Central memory CD8-positive, alpha-beta T cell (primary cell): ENCODE results near the gene DOCK8.
"Not testable (repeated sequence)": the region's sequence is repeated elsewhere in the genome, so short reads cannot be mapped to it uniquely, and the experiment has no call there.

Source experiments
- ATAC-seq: fragments of 150-1000 bp; cut with Tn5 transposase; replicated peaks from 2 replicates; pipeline ENCODE4 v1.10.0; 2022; ENCODE audit warnings: mild to moderate bottlenecking, moderate FRiP score, moderate number of reproducible peaks; ENCODE audit not compliant: poor library complexity, severe bottlenecking; ENCODE audit errors: extremely low read depth
- DNase-seq, 2 donors: peaks; one replicate each; pipeline ENCODE4 v3.0.0; 2021; ENCODE audit warnings: low spot score in 2 of 2
- H3K27ac Mint-ChIP-seq: one replicate; pipeline ENCODE4 v1.8.0; 2022; ENCODE audit warnings: low read depth, mild to moderate bottlenecking, moderate library complexity, mixed read lengths
- H3K27me3 Mint-ChIP-seq: one replicate; pipeline ENCODE4 v1.8.0; 2022; ENCODE audit warnings: mixed read lengths
- H3K36me3 Mint-ChIP-seq: one replicate; pipeline ENCODE4 v1.8.0; 2022; ENCODE audit warnings: mild to moderate bottlenecking, moderate library complexity, mixed read lengths; ENCODE audit not compliant: insufficient read depth
- H3K4me1 Mint-ChIP-seq: one replicate; pipeline ENCODE4 v1.8.0; 2022; ENCODE audit warnings: mixed read lengths
- H3K4me3 Mint-ChIP-seq: one replicate; pipeline ENCODE4 v1.8.0; 2022; ENCODE audit warnings: mild to moderate bottlenecking, moderate library complexity, mixed read lengths
- H3K9me3 Mint-ChIP-seq: one replicate; pipeline ENCODE4 v1.8.0; 2022; ENCODE audit warnings: mixed read lengths

DOCK8 gene

GRCh38 chr9:233708-234107 lies 19.0 kb downstream of the DOCK8 start:
- H3K27ac Mint-ChIP-seq, ATAC-seq, H3K4me3 Mint-ChIP-seq, H3K27me3 Mint-ChIP-seq, H3K36me3 Mint-ChIP-seq, H3K9me3 Mint-ChIP-seq, DNase-seq: not testable (repeated sequence)
- peaks cover 15% of the 10 kb centered on the region for H3K4me1 Mint-ChIP-seq

- Mint-ChIP-seq H3K27me3 (no peaks in the 10 kb centered on the region), H3K4me1 (peaks cover 15% of the 10 kb centered on the region), H3K36me3 (no peaks in the 10 kb centered on the region), H3K27ac (no peak overlapping the region), H3K4me3 (no peak overlapping the region), H3K9me3 (peaks cover 5% of the 10 kb centered on the region)
- ATAC-seq (no peak), DNase-seq (no peak)
Observed at GRCh38 chr9:237141-237857, 22.6 kb downstream of the DOCK8 start.

- H3K4me1 Mint-ChIP-seq, result peaks cover 15% of the 10 kb centered on the region
- no peak overlapping the region for H3K27ac Mint-ChIP-seq
Observed at GRCh38 chr9:237858-238345, 23.2 kb downstream of the DOCK8 start.

DNA sequence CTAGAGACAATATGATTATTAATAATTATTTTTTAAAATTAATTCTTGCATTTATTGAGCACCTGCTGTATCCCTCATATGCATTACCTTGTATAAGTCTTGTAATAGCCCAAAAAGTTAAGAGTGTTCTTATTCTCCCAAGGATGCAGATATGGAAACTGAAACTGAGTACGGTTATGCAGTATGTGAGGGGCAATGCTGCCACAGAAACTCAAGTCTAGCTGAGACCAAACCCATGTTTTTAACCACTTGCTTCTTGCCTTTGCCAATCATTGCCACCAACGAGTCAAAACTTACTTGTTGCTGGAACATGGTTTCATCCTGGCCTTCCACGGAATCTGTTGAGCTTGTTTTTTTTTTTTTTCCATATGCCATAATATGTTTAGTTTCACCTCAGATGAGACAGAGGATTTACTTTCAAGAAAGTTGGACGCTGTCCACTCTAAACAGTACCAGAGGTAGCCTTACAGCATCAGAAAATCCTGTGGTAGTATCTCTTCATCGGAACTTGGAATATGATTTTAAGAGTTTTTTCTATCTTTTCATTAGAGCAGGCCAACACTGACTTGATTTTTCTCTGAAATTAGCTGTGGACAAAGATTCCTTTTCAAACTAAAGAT lies 27.9 kb downstream of the DOCK8 start:
- H3K27ac Mint-ChIP-seq, result no peak overlapping the region
- DNase-seq (no peak), ATAC-seq (no peak)
- peaks cover 8% of the 10 kb centered on the region for H3K4me1 Mint-ChIP-seq
- H3K36me3 Mint-ChIP-seq, result no peaks in the 10 kb centered on the region
- no peak overlapping the region for H3K4me3 Mint-ChIP-seq
- H3K9me3 Mint-ChIP-seq, result no peaks in the 10 kb centered on the region
- H3K27me3 Mint-ChIP-seq, result no peaks in the 10 kb centered on the region

More at GRCh38 chr9:237858-238345, 23.2 kb downstream of the DOCK8 start:
- no peak for DNase-seq
- H3K36me3 Mint-ChIP-seq, result no peaks in the 10 kb centered on the region
- no peaks in the 10 kb centered on the region for H3K27me3 Mint-ChIP-seq
- no peak for ATAC-seq
- peaks cover 5% of the 10 kb centered on the region for H3K9me3 Mint-ChIP-seq
- no peak overlapping the region for H3K4me3 Mint-ChIP-seq

DNA sequence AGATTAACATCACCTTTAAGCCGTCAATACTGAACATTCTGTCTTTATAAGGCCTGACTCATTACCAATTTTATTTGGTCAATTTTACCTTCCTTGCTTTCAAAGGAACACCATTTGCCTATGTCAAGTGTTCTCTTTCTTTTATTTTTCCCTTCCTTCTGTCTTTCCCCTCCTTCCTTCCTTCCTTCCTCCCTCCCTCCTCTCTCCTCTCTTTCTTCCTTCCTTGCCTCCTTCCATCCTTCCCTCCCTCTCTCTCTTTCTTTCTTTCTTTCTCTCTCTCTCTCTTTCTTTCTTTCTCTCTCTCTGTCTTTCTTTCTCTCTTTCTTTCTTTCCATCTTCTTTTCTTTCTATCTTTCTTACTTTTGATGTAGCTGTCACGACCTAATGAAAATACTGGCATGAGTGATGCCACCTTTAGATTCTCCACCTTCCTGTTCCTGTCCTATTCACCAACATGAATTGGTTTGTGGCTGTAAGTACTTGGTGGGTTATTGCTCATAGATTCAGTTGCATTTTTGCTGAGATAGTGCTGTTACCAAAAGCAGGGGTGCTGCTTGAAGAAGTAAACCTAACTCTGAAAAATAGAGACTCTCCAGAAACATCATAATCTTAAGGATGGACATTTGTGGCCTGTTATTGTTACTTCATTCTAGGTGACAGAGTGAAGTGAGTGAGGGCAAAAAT lies 33.8 kb downstream of the DOCK8 start:
- Mint-ChIP-seq H3K4me1 (peaks cover 5% of the 10 kb centered on the region), H3K4me3 (no peak overlapping the region), H3K9me3 (no peaks in the 10 kb centered on the region), H3K27me3 (no peaks in the 10 kb centered on the region), H3K27ac (no peak overlapping the region), H3K36me3 (no peaks in the 10 kb centered on the region)
- ATAC-seq (no peak), DNase-seq (no peak)

- ATAC-seq, result no peak
- no peaks in the 10 kb centered on the region for H3K9me3 Mint-ChIP-seq
- no peak for DNase-seq
- H3K4me1 Mint-ChIP-seq, result peaks cover 5% of the 10 kb centered on the region
- no peaks in the 10 kb centered on the region for H3K36me3 Mint-ChIP-seq
- H3K27me3 Mint-ChIP-seq, result no peaks in the 10 kb centered on the region
- no peak overlapping the region for H3K27ac Mint-ChIP-seq
- no peak overlapping the region for H3K4me3 Mint-ChIP-seq
Observed at GRCh38 chr9:249025-249424, 34.4 kb downstream of the DOCK8 start.

DNA sequence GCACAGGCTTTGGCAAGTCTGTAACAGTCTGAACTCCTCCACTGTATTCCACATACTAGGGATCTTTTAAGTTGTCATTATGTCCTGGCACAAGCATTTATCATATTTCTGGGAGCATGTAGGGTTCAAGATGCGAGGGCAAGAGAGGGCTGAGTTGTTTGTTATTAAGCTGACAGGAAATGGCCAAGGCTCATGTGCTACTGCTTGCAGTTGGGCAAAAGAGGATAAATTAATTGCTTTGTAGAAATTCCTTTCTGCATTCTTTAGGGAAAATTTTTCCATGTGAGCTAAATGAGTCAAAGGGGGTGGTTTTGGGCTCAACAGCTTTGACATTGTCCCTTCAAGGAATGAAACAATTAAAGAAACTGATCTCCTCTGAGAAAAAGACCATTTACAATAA lies 35.4 kb downstream of the DOCK8 start:
- ATAC-seq (no peak), DNase-seq (no peak)
- no peak overlapping the region for H3K4me3 Mint-ChIP-seq
- no peaks in the 10 kb centered on the region for H3K27me3 Mint-ChIP-seq
- H3K27ac Mint-ChIP-seq, result no peak overlapping the region
- no peaks in the 10 kb centered on the region for H3K9me3 Mint-ChIP-seq
- H3K4me1 Mint-ChIP-seq, result peaks cover 5% of the 10 kb centered on the region
- H3K36me3 Mint-ChIP-seq, result no peaks in the 10 kb centered on the region

GRCh38 chr9:250625-251024 lies 36.0 kb downstream of the DOCK8 start:
- Mint-ChIP-seq H3K4me3 (no peak overlapping the region), H3K4me1 (peaks cover 5% of the 10 kb centered on the region), H3K9me3 (no peaks in the 10 kb centered on the region), H3K27ac (no peak overlapping the region), H3K27me3 (no peaks in the 10 kb centered on the region), H3K36me3 (no peaks in the 10 kb centered on the region)
- DNase-seq, result no peak
- no peak for ATAC-seq

DNA sequence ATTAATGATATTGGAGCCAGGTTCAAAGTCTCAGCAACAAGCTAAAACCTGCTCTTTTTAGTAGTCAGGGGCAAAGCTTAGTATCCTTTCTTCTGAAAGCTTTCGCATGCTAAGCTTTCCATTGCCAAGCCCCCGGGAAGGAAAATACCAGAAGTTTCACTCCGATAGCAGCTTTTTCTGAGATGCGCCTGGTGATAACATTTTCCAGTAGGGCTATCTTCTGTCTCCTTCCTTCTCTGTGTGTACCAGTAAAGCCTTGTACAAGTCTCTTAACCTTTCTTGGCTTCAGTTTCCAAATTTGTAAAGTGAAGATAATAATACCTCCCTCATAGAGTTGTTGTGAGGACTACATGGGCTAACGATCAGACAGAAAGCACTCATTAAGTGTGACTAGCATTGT lies 36.7 kb downstream of the DOCK8 start:
- Mint-ChIP-seq H3K36me3 (no peaks in the 10 kb centered on the region), H3K27me3 (no peaks in the 10 kb centered on the region), H3K27ac (no peak overlapping the region), H3K4me3 (no peak overlapping the region), H3K9me3 (no peaks in the 10 kb centered on the region), H3K4me1 (peaks cover 5% of the 10 kb centered on the region)
- ATAC-seq, result no peak
- no peak for DNase-seq

DNA sequence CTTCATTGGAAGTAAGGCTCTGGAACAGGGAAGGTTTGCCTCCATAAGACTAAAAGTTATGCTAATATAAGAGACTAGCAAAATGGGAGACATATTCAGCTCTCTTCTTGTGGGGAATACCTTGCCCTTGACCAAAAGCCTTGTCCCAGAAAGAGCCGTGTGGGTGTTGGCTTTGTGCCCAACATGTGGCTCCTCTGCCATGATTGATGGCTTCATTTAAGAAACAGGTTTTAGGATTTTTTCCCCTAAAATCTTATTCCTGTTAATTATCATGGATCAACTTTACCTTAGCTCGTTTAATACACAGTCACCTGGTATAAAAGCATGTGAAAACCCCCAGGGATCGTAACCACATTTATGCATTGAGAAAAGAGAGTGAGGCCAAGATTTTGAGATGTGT lies 38.9 kb downstream of the DOCK8 start:
- no peak overlapping the region for H3K27ac Mint-ChIP-seq
- H3K4me1 Mint-ChIP-seq, result peaks cover 5% of the 10 kb centered on the region
- H3K27me3 Mint-ChIP-seq, result peaks cover 8% of the 10 kb centered on the region
- H3K36me3 Mint-ChIP-seq, result no peaks in the 10 kb centered on the region
- no peak for ATAC-seq
- no peak for DNase-seq
- H3K4me3 Mint-ChIP-seq, result no peak overlapping the region
- no peaks in the 10 kb centered on the region for H3K9me3 Mint-ChIP-seq

DNA sequence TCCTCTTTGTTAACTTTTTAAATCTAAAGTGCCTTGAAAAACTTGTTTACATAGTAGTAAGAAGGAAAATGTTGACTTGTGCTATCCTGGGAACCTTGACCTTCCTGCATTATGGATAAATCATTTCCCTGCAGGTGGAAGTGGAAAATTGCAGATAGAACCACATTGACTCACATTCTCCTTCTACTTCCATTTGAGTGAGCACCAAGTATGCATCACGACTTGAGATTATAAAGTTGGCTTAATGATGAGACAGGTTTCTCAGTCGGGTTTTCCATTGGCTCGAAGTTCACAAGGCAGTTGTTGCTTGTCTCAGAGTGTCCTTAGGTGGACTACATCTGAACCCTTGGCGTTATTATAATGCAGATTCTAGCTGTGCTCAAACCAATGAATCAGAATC lies 39.9 kb downstream of the DOCK8 start:
- no peaks in the 10 kb centered on the region for H3K36me3 Mint-ChIP-seq
- no peaks in the 10 kb centered on the region for H3K9me3 Mint-ChIP-seq
- DNase-seq, result no peak

DNA sequence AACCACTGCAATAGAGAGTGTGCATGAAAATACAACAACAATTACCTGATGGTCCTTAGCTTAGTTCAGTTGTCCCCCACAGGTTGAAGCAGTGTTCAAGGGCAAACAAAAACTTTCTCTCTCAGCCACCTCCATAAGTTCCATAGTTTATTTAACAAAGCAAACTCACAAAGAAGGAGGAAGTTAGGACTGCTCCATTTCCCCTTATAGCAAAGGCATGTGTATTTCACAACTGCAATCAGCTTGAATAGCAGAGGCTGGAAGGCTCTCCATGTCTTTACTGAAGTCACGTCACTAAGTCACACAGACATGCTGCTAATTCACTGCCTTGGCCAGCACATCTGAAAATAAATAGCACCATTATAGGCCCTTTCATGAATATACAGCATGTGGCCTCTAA lies 43.3 kb downstream of the DOCK8 start:
- Mint-ChIP-seq H3K4me1 (no peaks in the 10 kb centered on the region), H3K36me3 (no peaks in the 10 kb centered on the region), H3K9me3 (no peaks in the 10 kb centered on the region), H3K4me3 (no peak overlapping the region), H3K27ac (no peak overlapping the region), H3K27me3 (peaks cover 27% of the 10 kb centered on the region)
- DNase-seq, result no peak
- no peak for ATAC-seq

More for the DNA sequence above, 39.9 kb downstream of the DOCK8 start:
- H3K4me1 Mint-ChIP-seq, result no peaks in the 10 kb centered on the region
- no peak overlapping the region for H3K4me3 Mint-ChIP-seq
- H3K27ac Mint-ChIP-seq, result no peak overlapping the region
- peaks cover 8% of the 10 kb centered on the region for H3K27me3 Mint-ChIP-seq
- ATAC-seq, result no peak
